Neutrophil (primary cell): ENCODE measurements around the gene CLRN3.
A peak's percentile ranks its signal among the peaks of the same experiment; 100 is the strongest.

Source experiments
- H3K27ac ChIP-seq: fragments of 200-600 bp; sonication (generic); 2 replicates; pipeline ENCODE4 v1.5.1; 2016; ENCODE audit warnings: mild to moderate bottlenecking, moderate library complexity
- H3K27me3 ChIP-seq: fragments of 200-600 bp; sonication (generic); 2 replicates; pipeline ENCODE4 v1.6.0; 2016; ENCODE audit warnings: mild to moderate bottlenecking
- H3K36me3 ChIP-seq: fragments of 200-600 bp; sonication (generic); 2 replicates; pipeline ENCODE4 v1.5.1; 2017
- H3K4me1 ChIP-seq, 2 experiments: fragments of 200-600 bp in 1 of 2; sonication (generic) in 1 of 2; 1 replicate in 1 of 2; 2 replicates in 1 of 2; pipeline versions ENCODE4 v1.5.1 to v1.6.1; 2013 to 2016; ENCODE audit warnings: low read depth in 1 of 2, low read length in 1 of 2, mild to moderate bottlenecking in 1 of 2, moderate library complexity in 1 of 2; ENCODE audit not compliant: control insufficient read depth in 1 of 2, insufficient read depth in 1 of 2
- H3K4me3 ChIP-seq, 2 experiments: fragments of 200-600 bp in 1 of 2; sonication (generic) in 1 of 2; 1 replicate in 1 of 2; 2 replicates in 1 of 2; pipeline ENCODE4 v1.5.1; 2013 to 2016; ENCODE audit warnings: low read depth in 1 of 2, low read length in 1 of 2, mild to moderate bottlenecking in 1 of 2, moderate library complexity in 1 of 2
- H3K9me3 ChIP-seq: fragments of 200-600 bp; sonication (generic); 2 replicates; pipeline ENCODE4 v1.5.1; 2016
- CTCF ChIP-seq: fragments of 200-600 bp; sonication (generic); IDR thresholded peaks from 2 replicates; pipeline ENCODE4 v1.5.1; 2016; ENCODE audit warnings: antibody characterized with exemption

The CLRN3 gene

GRCh38 chr10:127916826-127917225 is 24.1 kb upstream of the CLRN3 start:
- no peak for TF ChIP-seq CTCF
- H3K4me3 ChIP-seq = no peak overlapping the region
- H3K27me3 ChIP-seq = no peaks in the 10 kb centered on the region
- H3K27ac ChIP-seq = peak overlapping the region; percentile 77
- no peaks in the 10 kb centered on the region for H3K36me3 ChIP-seq
- no peaks in the 10 kb centered on the region for H3K9me3 ChIP-seq
- H3K4me1 ChIP-seq = peaks cover 48 to 51% of the 10 kb centered on the region in 2 experiments

GRCh38 chr10:127915324-127915723 is 22.6 kb upstream of the CLRN3 start:
- no peak for TF ChIP-seq CTCF
- H3K4me3 ChIP-seq = no peak overlapping the region
- no peaks in the 10 kb centered on the region for H3K9me3 ChIP-seq
- H3K27me3 ChIP-seq = no peaks in the 10 kb centered on the region
- H3K4me1 ChIP-seq = peaks cover 33 to 36% of the 10 kb centered on the region in 2 experiments
- no peaks in the 10 kb centered on the region for H3K36me3 ChIP-seq
- H3K27ac ChIP-seq = no peak overlapping the region

GRCh38 chr10:127913368-127913759 is 20.6 kb upstream of the CLRN3 start:
- Histone ChIP-seq H3K4me3 (no peak overlapping the region), H3K9me3 (no peaks in the 10 kb centered on the region), H3K27ac (no peak overlapping the region), H3K27me3 (no peaks in the 10 kb centered on the region), H3K36me3 (no peaks in the 10 kb centered on the region), H3K4me1 (peaks cover 16 to 20% of the 10 kb centered on the region in 2 experiments)
- no peak for TF ChIP-seq CTCF

DNA sequence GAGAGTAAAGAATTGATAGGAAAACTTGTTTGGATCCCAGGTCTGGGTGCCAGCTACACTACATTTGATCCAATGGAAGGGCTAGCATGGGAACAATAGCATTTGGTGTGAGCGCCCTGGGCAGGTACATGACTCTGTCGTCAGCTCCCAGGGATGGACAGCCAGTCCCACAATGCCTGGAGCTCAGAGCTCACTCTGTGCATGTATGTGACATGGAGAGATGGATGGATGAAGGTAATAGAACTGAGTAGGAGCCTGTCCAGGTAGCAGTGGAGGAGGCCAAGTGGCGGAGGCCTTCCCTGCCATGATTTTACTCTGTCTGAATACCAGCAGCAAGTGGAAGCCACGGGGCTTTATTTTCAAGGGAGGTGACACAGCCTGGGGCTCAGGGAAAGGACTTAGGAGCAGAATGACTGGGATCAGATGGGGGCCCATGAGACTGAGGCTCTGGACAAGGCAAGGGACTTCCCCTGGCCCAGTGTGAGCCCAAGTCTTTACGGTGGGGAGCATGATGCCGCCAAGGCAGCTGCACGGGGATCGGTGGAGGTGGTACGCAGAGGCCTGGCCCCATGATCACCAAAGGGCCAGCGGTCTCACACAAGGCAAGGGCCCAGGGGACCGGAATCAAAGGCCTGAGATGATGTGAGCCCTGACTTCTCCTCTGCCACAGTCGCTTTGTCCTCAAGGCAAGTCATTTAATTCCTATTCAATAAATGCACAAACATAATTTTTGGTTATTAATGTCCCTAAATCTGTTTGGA is 20.0 kb upstream of the CLRN3 start:
- no peaks in the 10 kb centered on the region for H3K9me3 ChIP-seq
- peaks cover 16 to 20% of the 10 kb centered on the region in 2 experiments for H3K4me1 ChIP-seq
- H3K36me3 ChIP-seq = no peaks in the 10 kb centered on the region
- TF ChIP-seq CTCF = no peak
- peaks cover 4% of the 10 kb centered on the region for H3K27me3 ChIP-seq
- H3K4me3 ChIP-seq = no peak overlapping the region
- no peak overlapping the region for H3K27ac ChIP-seq

DNA sequence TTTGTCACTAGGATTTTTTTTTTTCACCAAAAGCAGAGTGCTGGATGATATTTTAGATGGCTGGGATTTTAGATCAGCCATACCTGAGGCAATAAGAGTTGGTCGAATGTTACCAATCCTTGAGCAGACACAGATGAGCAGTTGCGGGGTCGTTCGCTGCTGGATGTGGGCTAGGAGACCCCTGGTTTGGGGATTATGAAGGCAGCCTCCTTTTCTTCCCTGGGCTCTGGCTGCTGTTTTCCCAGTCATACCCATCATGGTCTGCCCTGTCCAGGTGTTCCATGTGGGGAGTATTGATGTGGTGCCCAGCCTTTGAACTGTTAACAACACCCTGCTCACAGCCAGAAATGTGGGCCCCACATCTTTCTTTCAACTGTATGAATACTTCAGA is 19.1 kb upstream of the CLRN3 start:
- no peak overlapping the region for H3K4me3 ChIP-seq
- no peak for TF ChIP-seq CTCF

More for the DNA sequence above, 19.1 kb upstream of the CLRN3 start:
- Histone ChIP-seq H3K9me3 (no peaks in the 10 kb centered on the region), H3K27me3 (peaks cover 8% of the 10 kb centered on the region), H3K4me1 (peaks cover 12 to 15% of the 10 kb centered on the region in 2 experiments), H3K27ac (no peak overlapping the region), H3K36me3 (no peaks in the 10 kb centered on the region)
